H9 (cell line): Measurements from ENCODE around the gene ITGA11. TPM values are rescaled to one million over a fixed set of nuclear protein-coding genes. Genes with fewer than 3 reads are reported as not detected.

Experiments used
- DNase-seq: peaks from one replicate; pipeline ENCODE4 v3.0.0-alpha.2; 2017
- H2AFZ ChIP-seq: one replicate; pipeline ENCODE4 v1.6.1; 2013; ENCODE audit warnings: mild to moderate bottlenecking, low read length, control low read depth, moderate library complexity
- H2AK5ac ChIP-seq: 2 replicates; pipeline ENCODE4 v1.6.1; 2013; ENCODE audit warnings: low read length, control low read depth, mixed read lengths; ENCODE audit not compliant: insufficient read length
- H2BK120ac ChIP-seq: one replicate; pipeline ENCODE4 v1.6.1; 2013; ENCODE audit warnings: low read depth, mild to moderate bottlenecking, low read length, control low read depth, inconsistent platforms; ENCODE audit not compliant: poor library complexity, severe bottlenecking
- H2BK12ac ChIP-seq: 2 replicates; pipeline ENCODE4 v1.6.1; 2013; ENCODE audit warnings: low read length, control low read depth, mixed read lengths, low read depth; ENCODE audit not compliant: insufficient read length
- H2BK15ac ChIP-seq: 2 replicates; pipeline ENCODE4 v1.6.1; 2013; ENCODE audit warnings: low read depth, low read length, control low read depth
- H2BK20ac ChIP-seq: one replicate; pipeline ENCODE4 v1.6.1; 2013; ENCODE audit warnings: low read depth, mild to moderate bottlenecking, low read length, control low read depth, inconsistent platforms; ENCODE audit not compliant: poor library complexity, severe bottlenecking
- H2BK5ac ChIP-seq: 2 replicates; pipeline ENCODE4 v1.6.1; 2013; ENCODE audit warnings: low read length, control low read depth, mixed read lengths; ENCODE audit not compliant: insufficient read length
- H3K14ac ChIP-seq: 2 replicates; pipeline ENCODE4 v1.6.1; 2013; ENCODE audit warnings: low read length, control low read depth; ENCODE audit not compliant: insufficient read depth
- H3K18ac ChIP-seq: 2 replicates; pipeline ENCODE4 v1.6.1; 2013; ENCODE audit warnings: low read depth, mild to moderate bottlenecking, mixed read lengths, low read length, control low read depth; ENCODE audit not compliant: insufficient read length
- H3K23ac ChIP-seq: 2 replicates; pipeline ENCODE4 v1.6.1; 2013; ENCODE audit warnings: low read length, control low read depth, mixed read lengths, low read depth; ENCODE audit not compliant: insufficient read length
- H3K23me2 ChIP-seq: 2 replicates; pipeline ENCODE4 v1.6.1; 2013; ENCODE audit warnings: low read depth, mild to moderate bottlenecking, mixed read lengths, low read length, control low read depth; ENCODE audit not compliant: insufficient read length, poor library complexity, severe bottlenecking
- H3K27ac ChIP-seq: 2 replicates; pipeline ENCODE4 v1.5.1; 2013; ENCODE audit warnings: low read length, control low read depth, mixed read lengths, low read depth; ENCODE audit not compliant: insufficient read length
- H3K27me3 ChIP-seq: 2 replicates; pipeline ENCODE4 v1.6.1; 2013; ENCODE audit warnings: low read length, control low read depth, inconsistent platforms; ENCODE audit not compliant: insufficient read depth
- H3K4ac ChIP-seq: 2 replicates; pipeline ENCODE4 v1.6.1; 2013; ENCODE audit warnings: low read depth, mild to moderate bottlenecking, control low read depth, inconsistent platforms, low read length, moderate library complexity
- H3K4me1 ChIP-seq: 2 replicates; pipeline ENCODE4 v1.6.1; 2013; ENCODE audit warnings: low read length, control low read depth, inconsistent platforms; ENCODE audit not compliant: insufficient read depth
- H3K4me2 ChIP-seq: 2 replicates; pipeline ENCODE4 v1.6.1; 2013; ENCODE audit warnings: low read length, control low read depth, mixed read lengths; ENCODE audit not compliant: insufficient read length, insufficient read depth
- H3K56ac ChIP-seq: 2 replicates; pipeline ENCODE4 v1.6.1; 2013; ENCODE audit warnings: low read depth, mild to moderate bottlenecking, mixed read lengths, low read length, control low read depth; ENCODE audit not compliant: insufficient read length
- H3K79me1 ChIP-seq: 2 replicates; pipeline ENCODE4 v1.6.1; 2013; ENCODE audit warnings: low read depth, mild to moderate bottlenecking, moderate library complexity, low read length, control low read depth, inconsistent platforms; ENCODE audit not compliant: insufficient read depth, poor library complexity, severe bottlenecking
- H3K79me2 ChIP-seq: 2 replicates; pipeline ENCODE4 v1.6.1; 2013; ENCODE audit warnings: low read length, control low read depth, inconsistent platforms; ENCODE audit not compliant: insufficient read depth
- H3K9ac ChIP-seq: 2 replicates; pipeline ENCODE4 v1.6.1; 2013; ENCODE audit warnings: low read length, control low read depth, mixed read lengths; ENCODE audit not compliant: insufficient read length; ENCODE audit errors: extremely low read depth
- H3K9me3 ChIP-seq: one replicate; pipeline ENCODE4 v1.6.1; 2013; ENCODE audit warnings: low read depth, low read length, inconsistent platforms; ENCODE audit not compliant: control insufficient read depth
- H3T11ph ChIP-seq: one replicate; pipeline ENCODE4 v1.6.1; 2013; ENCODE audit warnings: mild to moderate bottlenecking, low read length, control low read depth, inconsistent platforms
- H4K20me1 ChIP-seq: one replicate; pipeline ENCODE4 v1.6.1; 2013; ENCODE audit not compliant: control insufficient read depth, insufficient read length, insufficient read depth
- H4K5ac ChIP-seq: 2 replicates; pipeline ENCODE4 v1.6.1; 2013; ENCODE audit warnings: low read depth, mild to moderate bottlenecking, mixed read lengths, low read length, control low read depth; ENCODE audit not compliant: insufficient read length
- H4K8ac ChIP-seq: replicated peaks from 2 replicates; pipeline ENCODE4 v1.6.1; 2013; ENCODE audit warnings: low read length, control low read depth, mixed read lengths, low read depth; ENCODE audit not compliant: insufficient read length
- H4K91ac ChIP-seq: 2 replicates; pipeline ENCODE4 v1.6.1; 2013; ENCODE audit warnings: low read depth, mild to moderate bottlenecking, moderate library complexity, mixed read lengths, low read length, control low read depth; ENCODE audit not compliant: insufficient read length
- H3K27ac Mint-ChIP-seq, 3 experiments: 2 replicates in 2 of 3; 3 replicates in 1 of 3; pipeline ENCODE4 v1.8.0; 2020 to 2021; ENCODE audit warnings: mixed read lengths in 3 of 3, mild to moderate bottlenecking in 1 of 3, moderate library complexity in 1 of 3
- H3K27me3 Mint-ChIP-seq: 2 replicates; pipeline ENCODE4 v1.8.0; 2021; ENCODE audit warnings: low read depth, mild to moderate bottlenecking, moderate library complexity, mixed read lengths
- H3K36me3 Mint-ChIP-seq, 3 experiments: 2 replicates in 2 of 3; 3 replicates in 1 of 3; pipeline ENCODE4 v1.8.0; 2020 to 2021; ENCODE audit warnings: low read depth in 3 of 3, mixed read lengths in 3 of 3; ENCODE audit not compliant: insufficient read depth in 1 of 3
- H3K4me1 Mint-ChIP-seq, 2 experiments: 2 replicates each; pipeline ENCODE4 v1.8.0; 2020; ENCODE audit warnings: mixed read lengths in 2 of 2
- H3K4me3 Mint-ChIP-seq, 2 experiments: 2 replicates in 1 of 2; 3 replicates in 1 of 2; pipeline ENCODE4 v1.8.0; 2020 to 2021; ENCODE audit warnings: mild to moderate bottlenecking in 2 of 2, mixed read lengths in 2 of 2, moderate library complexity in 1 of 2
- H3K9me3 Mint-ChIP-seq, 2 experiments: 2 replicates in 1 of 2; 3 replicates in 1 of 2; pipeline ENCODE4 v1.8.0; 2020; ENCODE audit warnings: mild to moderate bottlenecking in 2 of 2, mixed read lengths in 2 of 2, moderate library complexity in 1 of 2
- WGBS: extraction: QIAGEN DNeasy Blood & Tissue Kit; methylation state at CpG from one replicate; pipeline ENCODE4 v1.1.7; 2013; ENCODE audit warnings: missing lambda C conversion rate, low lambda C conversion rate, mixed read lengths; ENCODE audit not compliant: insufficient read length; ENCODE audit errors: extremely low coverage; 5-methylcytosine and 5-hydroxymethylcytosine counted together
- total RNA-seq: library from RNA; stranded (reverse); gene quantifications from 2 replicates; pipeline ENCODE4 v1.2.1, GENCODE V29; 2021
- TF ChIP-seq, protein P1 (sequence below): fragments of 200-600 bp; sonication (generic); conservative IDR thresholded peaks from 3 replicates; pipeline ENCODE4 v1.8.0; 2021; ENCODE audit warnings: antibody characterized with exemption, mild to moderate bottlenecking

Gene ITGA11
- total RNA-seq, 1 experiment from 2014 or later = 0.07 TPM

DNA sequence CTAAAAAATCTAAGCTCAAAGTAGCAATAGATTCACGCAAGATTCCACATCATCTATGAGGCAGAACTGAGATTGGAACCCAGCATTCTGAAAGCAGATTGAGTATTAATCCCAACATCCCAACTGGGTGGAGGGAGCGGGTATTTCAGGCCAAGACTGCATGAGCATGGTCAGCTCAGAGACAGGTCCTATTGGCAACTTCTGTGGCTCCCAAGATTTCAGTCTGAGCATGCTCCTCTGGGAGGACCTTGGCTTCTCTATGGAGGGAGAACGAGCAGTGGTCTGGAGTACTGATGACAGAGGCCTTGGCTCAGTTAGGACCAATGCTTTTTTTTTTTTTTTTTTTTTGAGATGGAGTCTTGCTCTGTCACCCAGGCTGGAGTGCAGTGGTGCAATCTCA lies 4.0 kb upstream of the ITGA11 start:
- H2BK12ac ChIP-seq = no peak overlapping the region
- no peak overlapping the region for H3K18ac ChIP-seq
- no peak overlapping the region for H3K27ac Mint-ChIP-seq
- H3K27me3 ChIP-seq = peaks cover 19% of the 10 kb centered on the region; the same call in 1 of the 2 replicates
- no peak overlapping the region for H2BK5ac ChIP-seq
- H3K36me3 Mint-ChIP-seq = no peaks in the 10 kb centered on the region
- TF ChIP-seq, protein P1, sequence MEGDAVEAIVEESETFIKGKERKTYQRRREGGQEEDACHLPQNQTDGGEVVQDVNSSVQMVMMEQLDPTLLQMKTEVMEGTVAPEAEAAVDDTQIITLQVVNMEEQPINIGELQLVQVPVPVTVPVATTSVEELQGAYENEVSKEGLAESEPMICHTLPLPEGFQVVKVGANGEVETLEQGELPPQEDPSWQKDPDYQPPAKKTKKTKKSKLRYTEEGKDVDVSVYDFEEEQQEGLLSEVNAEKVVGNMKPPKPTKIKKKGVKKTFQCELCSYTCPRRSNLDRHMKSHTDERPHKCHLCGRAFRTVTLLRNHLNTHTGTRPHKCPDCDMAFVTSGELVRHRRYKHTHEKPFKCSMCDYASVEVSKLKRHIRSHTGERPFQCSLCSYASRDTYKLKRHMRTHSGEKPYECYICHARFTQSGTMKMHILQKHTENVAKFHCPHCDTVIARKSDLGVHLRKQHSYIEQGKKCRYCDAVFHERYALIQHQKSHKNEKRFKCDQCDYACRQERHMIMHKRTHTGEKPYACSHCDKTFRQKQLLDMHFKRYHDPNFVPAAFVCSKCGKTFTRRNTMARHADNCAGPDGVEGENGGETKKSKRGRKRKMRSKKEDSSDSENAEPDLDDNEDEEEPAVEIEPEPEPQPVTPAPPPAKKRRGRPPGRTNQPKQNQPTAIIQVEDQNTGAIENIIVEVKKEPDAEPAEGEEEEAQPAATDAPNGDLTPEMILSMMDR = no peak
- H4K5ac ChIP-seq = no peak overlapping the region
- H3K4me1 ChIP-seq = no peaks in the 10 kb centered on the region
- H2BK120ac ChIP-seq = no peak overlapping the region
- H3K9me3 Mint-ChIP-seq = peaks cover 0 to 2% of the 10 kb centered on the region in 2 experiments; a peak in 2 of 5 replicates
- H2AK5ac ChIP-seq = no peak overlapping the region
- no peak overlapping the region for H3K4me3 Mint-ChIP-seq
- no peak overlapping the region for H2AFZ ChIP-seq
- no peaks in the 10 kb centered on the region for H3K79me1 ChIP-seq
- peak; percentile 8 for DNase-seq
- no peak overlapping the region for H3K14ac ChIP-seq
- H3K4me1 Mint-ChIP-seq = peaks cover 20 to 26% of the 10 kb centered on the region in 2 experiments
- no peak overlapping the region for H3K56ac ChIP-seq
- peaks cover 91% of the 10 kb centered on the region for H3K27me3 Mint-ChIP-seq
- peaks cover 6% of the 10 kb centered on the region for H3K23me2 ChIP-seq
- no peak overlapping the region for H3T11ph ChIP-seq
- H3K79me2 ChIP-seq = no peaks in the 10 kb centered on the region
- H3K9me3 ChIP-seq = no peaks in the 10 kb centered on the region
- no peak overlapping the region for H4K8ac ChIP-seq
- no peak overlapping the region for H3K4me2 ChIP-seq
- no peak overlapping the region for H2BK15ac ChIP-seq
- H2BK20ac ChIP-seq = no peak overlapping the region
- WGBS = no CpG with 5 or more reads among the region's 3 CpGs
- no peak overlapping the region for H4K91ac ChIP-seq
- H3K23ac ChIP-seq = no peak overlapping the region
- no peak overlapping the region for H3K9ac ChIP-seq
- H3K27ac ChIP-seq = no peak overlapping the region
- no peaks in the 10 kb centered on the region for H4K20me1 ChIP-seq
- H3K4ac ChIP-seq = no peak overlapping the region
